ENCODE measurements around the gene ACTR10.

- TF ChIP-seq ATF3 (IDR thresholded peaks at IDR 0.05; ENCODE audit: insufficient read depth, low read depth, low read length) (no peak), JUND (IDR thresholded peaks at IDR 0.05; ENCODE audit: low read length) (no peak), TAF1 (IDR thresholded peaks at IDR 0.05; ENCODE audit: low read depth, low read length) (no peak), HDAC2 (IDR thresholded peaks at IDR 0.05; ENCODE audit: borderline replicate concordance in 1 of 2, low read depth in 2 of 2, low read length in 2 of 2) (no peak), CTCF (IDR thresholded peaks at IDR 0.05; ENCODE audit: control extremely low read depth in 1 of 3, insufficient read depth in 1 of 3, low read depth in 1 of 3, low read length in 3 of 3) (no peak), ATF2 (IDR thresholded peaks at IDR 0.05; ENCODE audit: low read length) (no peak), BCL11A (IDR thresholded peaks at IDR 0.05; ENCODE audit: low read depth in 2 of 2, low read length in 2 of 2) (no peak), EZH2 (IDR thresholded peaks at IDR 0.05; ENCODE audit: low read depth, low read length, severe bottlenecking) (no peak), EP300 (IDR thresholded peaks at IDR 0.05; ENCODE audit: borderline replicate concordance in 1 of 2, low read depth in 2 of 2, low read length in 2 of 2) (no peak), ZNF274 (IDR thresholded peaks at IDR 0.05; ENCODE audit: borderline replicate concordance, extremely low read depth, low read length) (no peak), TCF12 (IDR thresholded peaks at IDR 0.05; ENCODE audit: low read depth, low read length) (no peak), NRF1 (IDR thresholded peaks at IDR 0.05; ENCODE audit: low read depth, low read length) (no peak)
Measured at GRCh38 chr14:58177125-58177524, 22.8 kb upstream of the ACTR10 start.
